Uterus (tissue), 2 donors: ENCODE data around the gene GPC2.

ENCODE experiments used
- POLR2A ChIP-seq, 2 donors: fragments of 450-650 bp; IDR thresholded peaks; one replicate each; pipeline ENCODE4 v1.6.1; 2016; ENCODE audit warnings: antibody characterized with exemption in 2 of 2, mild to moderate bottlenecking in 1 of 2, moderate library complexity in 1 of 2
- TF ChIP-seq, protein P1 (sequence below), 4 experiments: fragments of 200-600 bp in 2 of 4; fragments of 450-650 bp in 2 of 4; sonication (generic) in 2 of 4; IDR thresholded peaks; one replicate each; pipeline ENCODE4 v1.5.1; 2016 to 2019; ENCODE audit warnings: antibody characterized with exemption in 4 of 4, mild to moderate bottlenecking in 2 of 4, moderate library complexity in 1 of 4

DNA sequence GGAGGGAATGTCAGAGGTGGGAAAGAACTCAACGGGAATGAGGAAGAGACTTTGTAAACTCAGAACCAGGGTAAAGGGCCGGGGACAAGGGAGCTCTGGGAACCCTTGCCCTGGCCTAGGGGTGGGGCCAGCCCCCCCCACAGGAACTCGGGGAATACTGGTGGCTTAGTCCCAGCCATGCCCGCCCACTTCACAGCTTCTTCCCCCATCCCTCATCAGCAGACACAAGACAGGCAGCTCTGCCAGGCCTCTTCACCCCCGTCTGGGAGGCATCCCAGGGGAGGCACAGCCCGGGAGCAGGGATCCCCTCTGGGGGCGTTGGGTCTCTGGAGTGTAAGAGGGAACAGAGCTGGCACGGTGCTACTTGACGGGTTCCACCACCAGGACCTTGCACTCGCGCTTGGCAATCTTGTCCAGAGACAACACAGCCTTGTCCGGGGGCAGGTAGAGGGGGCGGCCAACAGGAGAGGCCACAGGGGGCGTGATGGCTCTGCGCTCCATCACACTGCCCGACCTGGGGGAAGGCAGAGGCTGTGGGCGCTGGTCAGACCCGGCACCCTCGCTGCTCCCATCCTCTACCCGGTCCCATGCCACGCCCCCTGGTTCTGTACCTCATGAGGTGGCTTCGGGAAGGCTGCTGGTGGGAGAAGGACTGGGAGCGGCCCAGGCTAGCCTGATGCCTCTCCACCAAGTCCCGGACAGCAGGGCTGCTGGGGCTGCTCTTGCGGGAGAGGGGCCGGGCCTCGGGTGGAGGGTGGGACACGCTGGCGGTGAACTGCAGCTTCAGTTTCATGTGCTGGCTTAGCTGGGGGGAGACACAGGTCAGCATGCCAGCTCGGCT, 22.3 kb downstream of the GPC2 start:
- no peak for TF ChIP-seq POLR2A (IDR thresholded peaks at IDR 0.05)
- TF ChIP-seq, protein P1, sequence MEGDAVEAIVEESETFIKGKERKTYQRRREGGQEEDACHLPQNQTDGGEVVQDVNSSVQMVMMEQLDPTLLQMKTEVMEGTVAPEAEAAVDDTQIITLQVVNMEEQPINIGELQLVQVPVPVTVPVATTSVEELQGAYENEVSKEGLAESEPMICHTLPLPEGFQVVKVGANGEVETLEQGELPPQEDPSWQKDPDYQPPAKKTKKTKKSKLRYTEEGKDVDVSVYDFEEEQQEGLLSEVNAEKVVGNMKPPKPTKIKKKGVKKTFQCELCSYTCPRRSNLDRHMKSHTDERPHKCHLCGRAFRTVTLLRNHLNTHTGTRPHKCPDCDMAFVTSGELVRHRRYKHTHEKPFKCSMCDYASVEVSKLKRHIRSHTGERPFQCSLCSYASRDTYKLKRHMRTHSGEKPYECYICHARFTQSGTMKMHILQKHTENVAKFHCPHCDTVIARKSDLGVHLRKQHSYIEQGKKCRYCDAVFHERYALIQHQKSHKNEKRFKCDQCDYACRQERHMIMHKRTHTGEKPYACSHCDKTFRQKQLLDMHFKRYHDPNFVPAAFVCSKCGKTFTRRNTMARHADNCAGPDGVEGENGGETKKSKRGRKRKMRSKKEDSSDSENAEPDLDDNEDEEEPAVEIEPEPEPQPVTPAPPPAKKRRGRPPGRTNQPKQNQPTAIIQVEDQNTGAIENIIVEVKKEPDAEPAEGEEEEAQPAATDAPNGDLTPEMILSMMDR (IDR thresholded peaks at IDR 0.05), result no peak
